ENCODE results near the gene CTDSPL.

The CTDSPL gene

GRCh38 chr3:37891227-37891626 is 29.5 kb downstream of the CTDSPL start:
- DNase-seq (ENCODE audit: low read depth) = no peak

- no peak for DNase-seq (ENCODE audit: low read depth)
Measured at GRCh38 chr3:37892927-37893600, 31.4 kb downstream of the CTDSPL start.

DNA sequence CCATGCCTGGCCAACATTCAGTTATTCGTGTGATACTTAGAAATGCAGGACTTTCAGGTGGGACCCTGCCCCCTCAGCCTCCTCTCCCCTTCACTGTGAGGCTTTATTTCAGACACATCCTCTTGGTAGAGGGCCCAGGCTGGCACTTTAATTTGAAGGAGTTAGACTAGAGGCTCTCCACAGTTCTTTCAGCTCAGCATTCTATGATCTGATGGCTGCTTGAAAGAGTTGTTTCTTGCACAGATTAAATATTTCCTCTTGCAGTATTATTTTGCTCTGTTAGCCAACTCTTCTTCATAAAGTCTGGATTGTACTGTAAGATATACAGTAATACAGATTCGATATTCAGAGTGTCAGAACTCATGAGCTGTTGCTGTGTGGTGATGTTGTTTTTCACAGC is 35.1 kb downstream of the CTDSPL start:
- no peak for DNase-seq (ENCODE audit: low read depth)

DNA sequence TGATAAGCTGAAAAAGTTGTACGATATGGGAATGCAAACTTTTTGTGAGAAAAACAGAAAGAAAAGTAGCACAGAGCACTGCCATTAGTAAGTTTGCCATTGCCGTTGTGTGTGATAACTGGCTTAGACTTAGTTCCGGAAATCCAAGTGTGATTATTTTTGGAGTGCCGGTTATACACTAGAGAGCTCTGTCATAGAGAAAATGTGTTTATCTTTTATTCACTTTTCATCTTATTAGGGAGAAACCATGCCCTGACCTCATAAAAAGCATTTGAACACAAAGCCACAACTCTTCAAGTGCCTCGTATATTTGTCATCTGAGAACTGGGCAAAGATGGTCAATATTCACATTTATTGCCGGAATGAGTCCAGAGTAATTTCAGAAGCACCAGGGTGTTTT is 36.1 kb downstream of the CTDSPL start:
- no peak for DNase-seq (ENCODE audit: low read depth)

- no peak for DNase-seq (ENCODE audit: low read depth)
Measured at GRCh38 chr3:37898424-37898823, 36.7 kb downstream of the CTDSPL start.

GRCh38 chr3:37899101-37899707 is 37.5 kb downstream of the CTDSPL start:
- no peak for DNase-seq (ENCODE audit: low read depth)

GRCh38 chr3:37899711-37900306 is 38.1 kb downstream of the CTDSPL start:
- no peak for DNase-seq (ENCODE audit: low read depth)

- DNase-seq (ENCODE audit: low read depth) = no peak
Measured at GRCh38 chr3:37901721-37902120, 40.0 kb downstream of the CTDSPL start.

- DNase-seq (ENCODE audit: low read depth) = no peak
Measured at GRCh38 chr3:37902674-37903073, 41.0 kb downstream of the CTDSPL start.

DNA sequence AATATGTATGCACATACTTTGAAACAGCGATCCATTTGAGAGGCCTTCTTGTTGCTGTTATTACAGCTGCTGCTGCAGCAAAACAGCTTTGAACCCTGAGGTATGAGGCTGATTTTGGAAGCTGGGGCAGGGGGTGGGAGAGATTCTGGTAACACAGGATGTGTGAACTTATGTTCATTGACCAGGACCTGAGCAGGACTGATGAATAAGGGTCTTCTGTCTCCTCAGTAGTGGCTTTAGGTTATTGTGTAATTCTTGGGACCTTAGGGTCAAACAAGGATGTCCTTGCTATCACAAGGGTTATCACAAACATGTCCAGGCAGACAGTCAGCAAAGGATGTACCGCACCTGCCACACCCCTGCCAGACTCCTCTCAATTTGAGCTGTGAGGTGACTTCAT is 41.6 kb downstream of the CTDSPL start:
- no peak for DNase-seq (ENCODE audit: low read depth)

GRCh38 chr3:37903734-37904133 is 42.1 kb downstream of the CTDSPL start:
- no peak for DNase-seq (ENCODE audit: low read depth)

GRCh38 chr3:37904601-37905000 is 42.9 kb downstream of the CTDSPL start:
- DNase-seq (ENCODE audit: low read depth) = no peak

GRCh38 chr3:37905346-37905745 is 43.7 kb downstream of the CTDSPL start:
- no peak for DNase-seq (ENCODE audit: low read depth)

- no peak for DNase-seq (ENCODE audit: low read depth)
Measured at GRCh38 chr3:37905987-37906674, 44.5 kb downstream of the CTDSPL start.

DNA sequence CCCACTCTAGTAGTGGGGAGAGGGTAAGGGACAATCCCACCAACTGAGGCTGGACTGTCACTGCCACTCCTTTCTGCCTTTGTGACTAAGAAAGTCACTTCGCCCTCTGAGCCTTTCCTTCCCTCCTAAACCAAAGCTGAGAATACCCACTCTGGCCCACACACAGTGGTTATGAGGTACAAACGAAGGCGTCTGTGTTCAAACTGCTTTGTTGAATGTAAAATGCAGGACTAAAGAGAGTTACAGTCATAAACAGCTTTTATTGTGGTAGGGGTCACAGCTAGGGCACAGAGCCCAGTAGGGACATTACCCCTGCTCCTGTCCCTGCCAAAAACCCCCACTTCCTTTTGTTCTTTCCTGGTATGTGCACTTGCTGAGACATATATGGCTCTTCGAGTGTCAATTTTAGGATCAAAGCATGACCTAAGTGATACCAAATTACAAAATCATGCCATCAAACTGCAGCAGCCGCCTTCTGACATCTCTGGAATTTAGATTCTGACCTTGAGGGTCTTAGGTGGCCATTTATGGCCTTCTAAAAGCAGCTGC is 45.1 kb downstream of the CTDSPL start:
- DNase-seq (ENCODE audit: low read depth) = no peak

GRCh38 chr3:37907371-37907770 is 45.7 kb downstream of the CTDSPL start:
- DNase-seq (ENCODE audit: low read depth) = no peak

DNA sequence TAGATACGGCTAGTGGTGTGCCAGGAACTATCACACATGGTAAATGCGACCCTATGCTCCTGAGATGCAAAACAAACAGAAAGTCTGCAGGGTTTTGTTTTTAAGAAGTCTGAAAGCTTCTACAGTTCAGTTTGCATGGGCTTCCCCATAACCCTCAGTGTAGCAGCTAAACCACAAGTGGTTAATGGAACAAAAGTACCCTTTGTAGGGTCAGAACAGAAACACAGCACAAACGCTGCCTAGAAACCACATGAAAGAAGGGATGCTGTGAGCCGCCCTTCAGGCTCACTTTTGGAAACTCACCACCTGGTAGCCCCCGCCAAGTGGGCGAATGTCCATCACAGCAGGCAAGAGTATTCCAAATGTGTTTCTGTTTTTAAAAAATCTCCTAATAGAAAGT is 46.2 kb downstream of the CTDSPL start:
- DNase-seq (ENCODE audit: low read depth) = no peak

GRCh38 chr3:37909067-37909911 is 47.6 kb downstream of the CTDSPL start:
- no peak for DNase-seq (ENCODE audit: low read depth)

DNA sequence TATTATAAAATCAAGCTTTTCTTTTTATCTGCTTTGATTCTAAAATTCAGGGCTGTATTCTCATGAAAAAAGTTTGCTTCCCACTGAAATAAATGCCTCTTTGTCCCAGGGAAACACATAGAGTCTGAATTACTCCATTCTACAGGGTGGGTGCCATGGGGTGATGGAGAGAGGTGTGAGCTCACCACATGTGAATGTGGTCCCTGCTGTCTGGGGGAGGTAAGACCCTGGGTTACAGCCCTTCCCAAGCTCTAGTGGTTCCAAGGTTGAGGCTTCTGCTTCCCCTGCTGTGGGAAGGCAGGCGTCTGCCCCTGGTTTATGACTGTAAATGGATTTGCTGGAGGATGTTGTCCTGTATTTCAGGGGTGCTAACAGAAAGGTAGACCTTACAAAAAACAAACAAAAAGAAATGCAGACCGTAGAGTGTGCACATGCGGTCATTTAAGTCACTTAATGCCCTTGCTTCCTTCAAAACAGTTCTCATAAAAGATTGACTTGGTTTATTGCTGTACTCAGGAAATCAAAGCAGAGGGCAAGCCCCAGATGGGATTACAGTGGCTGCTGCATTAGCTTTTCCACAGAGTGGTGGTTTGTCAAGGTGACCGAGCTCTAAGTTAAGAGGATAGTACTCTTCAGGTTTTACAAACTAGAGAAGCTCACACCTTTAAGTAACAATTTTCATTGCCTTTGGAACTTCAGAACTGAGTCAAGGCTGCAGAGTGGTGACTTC is 49.2 kb downstream of the CTDSPL start:
- no peak for DNase-seq (ENCODE audit: low read depth)

GRCh38 chr3:37912052-37912733 is 50.5 kb downstream of the CTDSPL start:
- DNase-seq (ENCODE audit: low read depth) = no peak

DNA sequence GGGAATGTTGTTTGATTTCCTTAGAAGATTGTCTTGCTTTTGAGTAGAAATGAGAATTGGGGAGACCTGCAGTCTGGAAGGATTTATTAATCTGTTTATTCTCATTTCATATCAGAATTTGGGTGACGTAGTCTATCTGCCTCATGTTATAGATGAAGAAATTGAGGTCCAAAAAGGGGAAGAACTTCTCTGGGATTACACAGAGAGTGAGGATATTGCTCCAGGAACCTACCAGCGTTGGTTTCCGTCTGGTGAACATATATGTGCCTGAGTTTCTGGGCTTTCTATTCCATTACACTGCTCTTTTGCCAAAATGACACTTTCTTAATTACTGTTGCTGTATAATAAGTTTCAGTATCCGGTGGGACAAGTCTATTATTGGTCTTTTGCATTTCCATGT is 51.8 kb downstream of the CTDSPL start:
- no peak for DNase-seq (ENCODE audit: low read depth)

All from stimulated activated CD8-positive, alpha-beta memory T cell treated with anti-CD3 and anti-CD28 coated beads, Interleukin-7, amount 100 ng/mL, for 24 hours (primary cell).